Activated T-cell treated with anti-CD3 and anti-CD28 coated beads, Interleukin-2, amount 50 U/mL, for 48 hours (primary cell): ENCODE data around the gene CEP41.
"Not testable (repeated sequence)": the region's sequence is repeated elsewhere in the genome, so short reads cannot be mapped to it uniquely, and the experiment has no call there.

Source experiments
- DNase-seq, 2 experiments: peaks; one replicate each; pipeline ENCODE4 v3.0.0-alpha.2; 2020

CEP41 gene

DNA sequence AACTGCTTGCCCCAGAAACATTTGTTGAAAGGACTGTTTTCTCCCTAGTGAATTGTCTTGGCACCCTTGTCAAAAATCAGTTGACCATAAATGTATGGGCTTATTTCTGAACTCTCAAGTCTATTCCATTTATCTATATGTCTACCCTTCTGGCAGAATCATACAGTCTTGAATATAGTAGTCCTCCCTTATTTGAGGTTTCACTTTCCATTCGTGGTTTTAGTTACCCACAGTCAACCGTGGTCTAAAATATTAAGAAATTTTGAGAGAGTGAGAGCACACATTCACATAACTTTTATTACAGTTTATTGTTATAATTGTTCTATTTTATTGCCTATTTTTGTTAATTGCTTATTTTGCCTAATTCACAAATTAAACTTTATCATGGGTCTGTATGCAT is 17.4 kb upstream of the CEP41 start:
- no peak for DNase-seq

DNA sequence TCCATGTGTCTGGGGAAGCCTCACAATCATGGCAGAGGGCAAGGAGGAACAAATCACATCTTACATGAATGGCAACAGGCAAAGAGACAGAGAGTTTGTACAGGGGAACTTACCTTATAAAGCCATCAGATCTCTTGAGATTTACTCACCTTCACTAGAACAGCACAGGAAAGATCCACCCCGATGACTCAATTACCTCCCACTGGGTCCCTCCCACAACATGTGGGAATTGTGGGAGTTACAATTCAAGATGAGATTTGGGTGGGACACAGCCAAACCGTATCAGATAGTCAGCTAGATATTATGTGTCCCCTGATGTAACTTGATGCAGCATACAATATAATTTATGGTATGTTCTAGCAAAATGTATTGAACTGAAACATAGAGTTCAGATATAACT is 14.1 kb upstream of the CEP41 start:
- no peak for DNase-seq

DNA sequence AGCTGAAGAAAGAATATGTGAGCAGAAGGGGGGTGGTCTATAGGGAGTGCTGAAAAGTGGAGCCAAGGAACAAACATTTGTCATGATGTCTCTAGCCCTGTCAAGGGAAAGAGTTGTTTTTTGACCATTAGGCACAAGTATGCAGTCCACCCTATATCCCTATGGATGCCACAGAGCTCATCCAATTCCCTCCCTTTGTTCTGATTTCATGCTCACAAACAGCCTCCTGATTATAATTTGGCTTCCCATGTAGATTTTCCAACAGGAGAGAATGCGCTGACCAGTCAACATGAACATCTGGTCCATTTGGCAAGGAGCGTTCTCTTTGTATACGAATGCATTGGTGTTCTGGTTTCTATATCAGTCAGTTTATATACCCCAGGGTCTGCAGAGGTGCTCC is 12.1 kb upstream of the CEP41 start:
- no peak for DNase-seq

DNA sequence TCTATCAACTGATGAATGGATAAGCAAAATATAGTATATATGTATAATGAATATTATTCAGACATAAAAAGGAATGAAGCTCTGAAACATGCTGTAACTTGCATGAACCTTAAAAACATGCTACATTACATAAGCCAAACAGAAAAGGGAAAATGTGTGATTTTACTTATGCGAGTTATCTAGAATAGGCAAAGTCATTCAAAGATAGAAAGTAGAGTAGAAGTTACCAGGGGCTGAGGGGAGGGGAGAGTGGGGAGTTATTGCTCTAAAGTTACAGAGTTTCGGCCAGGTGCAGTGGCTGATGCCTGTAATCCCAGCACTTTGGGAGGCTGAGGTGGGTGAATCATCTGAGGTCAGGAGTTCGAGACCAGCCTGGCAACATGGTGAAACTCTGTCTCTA is 10.5 kb upstream of the CEP41 start:
- DNase-seq, result not testable (repeated sequence)

DNA sequence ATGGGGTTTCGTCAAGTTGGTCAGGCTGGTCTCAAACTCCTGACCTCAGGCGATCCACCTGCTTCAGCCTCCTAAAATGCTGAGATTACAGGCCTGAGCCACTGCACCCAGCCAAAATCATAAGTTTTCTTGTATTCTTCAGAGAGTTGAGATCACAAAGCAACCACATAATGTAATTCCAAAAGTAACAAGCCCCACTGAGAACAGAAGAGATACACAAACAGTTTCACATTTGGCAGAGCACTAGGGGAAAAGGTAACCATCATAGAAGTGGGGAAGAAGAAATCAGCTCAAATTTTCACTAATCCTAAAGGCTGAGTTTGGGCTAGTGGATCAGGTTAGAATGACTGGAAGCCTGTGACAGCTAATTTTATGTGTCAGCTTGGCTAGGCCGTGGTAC is 5.4 kb upstream of the CEP41 start:
- DNase-seq, result peak in 1 of 2 experiments; percentile 35

DNA sequence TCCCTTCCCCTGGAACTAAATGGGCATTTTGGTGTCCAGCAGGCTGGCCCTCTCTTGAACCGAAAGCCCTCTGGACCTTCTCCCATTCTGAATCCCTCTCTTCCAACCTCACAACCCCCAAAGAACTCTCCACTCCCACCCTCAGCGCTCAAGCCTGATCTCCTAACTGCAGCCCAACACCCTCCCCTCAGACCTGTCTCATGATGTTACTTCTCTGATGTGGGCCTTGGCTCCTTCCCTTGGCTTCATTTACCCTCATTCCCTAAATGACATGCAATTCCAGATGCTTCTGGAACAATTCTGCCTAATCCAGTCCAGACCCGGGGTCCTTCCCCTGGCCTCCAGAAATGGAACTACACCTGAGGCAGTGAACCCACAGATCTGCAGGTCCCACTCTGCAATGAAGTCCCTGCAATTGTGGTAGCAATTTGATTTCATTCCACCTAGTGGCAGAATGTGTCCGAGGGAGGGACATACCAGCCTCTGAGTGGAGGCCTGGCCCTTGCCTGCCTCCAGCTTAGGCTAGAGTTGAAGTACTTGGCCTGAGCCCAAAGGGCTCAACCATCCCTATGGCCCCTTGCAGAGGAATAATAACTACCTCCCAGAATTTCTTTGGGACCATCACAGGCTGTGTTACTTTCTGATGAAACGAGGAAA is 4.1 kb upstream of the CEP41 start:
- no peak for DNase-seq

DNA sequence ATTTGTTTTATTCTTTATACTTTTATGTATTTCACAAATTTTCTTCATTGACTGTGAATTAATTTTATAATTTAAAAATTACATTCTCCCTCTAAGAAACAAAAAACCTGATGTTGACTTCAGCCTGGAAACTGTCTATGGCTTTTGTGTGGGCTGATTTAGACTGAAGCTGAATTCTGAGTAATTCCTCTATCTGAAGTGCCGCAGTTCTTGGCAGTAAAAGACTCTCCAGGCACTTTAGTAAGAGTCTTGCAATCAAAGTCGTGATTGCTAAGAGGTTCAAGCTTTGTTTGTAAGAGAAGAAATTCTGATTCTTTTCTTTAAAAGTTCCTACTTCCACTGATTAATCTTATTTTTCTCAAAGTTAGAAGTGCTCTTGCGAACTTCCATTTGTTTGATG is 3.4 kb upstream of the CEP41 start:
- DNase-seq, result no peak

DNA sequence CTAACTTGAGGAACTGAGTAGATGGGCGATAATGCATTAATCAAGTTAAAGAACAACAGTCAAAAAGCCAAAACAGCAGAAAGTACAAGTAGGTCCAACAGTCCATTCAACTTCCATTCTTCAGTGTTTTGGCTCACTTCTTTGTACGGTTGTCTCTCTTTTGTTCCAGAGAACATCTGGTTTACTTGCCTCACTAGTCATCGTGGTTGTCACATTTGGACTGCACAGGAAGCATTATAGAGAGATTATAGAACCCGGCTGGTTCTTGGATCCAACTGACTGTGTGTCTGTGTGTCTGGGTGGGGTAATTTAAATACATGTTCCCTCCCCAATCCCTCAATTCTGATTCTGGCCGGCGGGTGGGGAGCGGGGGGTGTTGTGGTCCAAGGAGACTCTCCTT is 1.8 kb upstream of the CEP41 start:
- DNase-seq, result no peak

DNA sequence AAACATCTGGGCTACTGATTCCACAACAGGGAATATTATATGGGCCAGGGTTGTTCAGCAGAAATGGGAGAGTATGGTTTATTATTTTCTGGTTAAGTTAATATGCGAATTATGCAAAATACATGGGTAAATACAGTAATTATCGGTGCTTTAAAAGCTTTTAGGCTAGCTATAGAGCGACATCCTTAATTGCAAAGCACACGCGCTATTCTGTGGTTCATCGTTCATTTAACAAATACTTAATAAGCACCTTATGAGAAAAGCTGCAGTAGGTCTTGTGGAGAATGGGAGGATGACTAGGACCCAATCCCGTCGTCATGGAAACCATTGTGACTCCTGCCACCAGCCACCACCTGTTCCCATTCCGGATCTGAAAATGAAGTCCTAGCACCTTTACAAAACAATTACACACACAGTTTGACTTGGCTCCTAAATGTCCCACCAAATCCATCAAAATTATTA is 623 bp upstream of the CEP41 start:
- DNase-seq, result no peak

DNA sequence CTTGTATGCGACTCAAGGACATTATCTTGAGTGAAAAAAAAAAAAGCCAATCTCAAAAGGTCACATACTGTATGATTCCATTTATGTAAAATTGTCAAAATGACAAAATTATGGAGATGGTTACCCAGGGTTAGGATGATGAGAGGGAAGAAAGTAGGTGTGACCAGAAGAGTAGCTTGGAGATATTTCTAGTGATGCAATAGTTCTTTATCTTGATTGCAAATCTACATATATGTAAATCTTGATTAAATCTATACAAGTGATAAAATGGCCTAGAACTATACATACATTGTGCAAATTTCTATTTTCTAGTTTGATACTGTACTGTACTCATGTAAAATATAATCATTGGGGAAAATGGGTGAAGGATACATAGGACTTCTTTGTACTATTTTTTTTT is 4.6 kb downstream of the CEP41 start:
- DNase-seq, result no peak

DNA sequence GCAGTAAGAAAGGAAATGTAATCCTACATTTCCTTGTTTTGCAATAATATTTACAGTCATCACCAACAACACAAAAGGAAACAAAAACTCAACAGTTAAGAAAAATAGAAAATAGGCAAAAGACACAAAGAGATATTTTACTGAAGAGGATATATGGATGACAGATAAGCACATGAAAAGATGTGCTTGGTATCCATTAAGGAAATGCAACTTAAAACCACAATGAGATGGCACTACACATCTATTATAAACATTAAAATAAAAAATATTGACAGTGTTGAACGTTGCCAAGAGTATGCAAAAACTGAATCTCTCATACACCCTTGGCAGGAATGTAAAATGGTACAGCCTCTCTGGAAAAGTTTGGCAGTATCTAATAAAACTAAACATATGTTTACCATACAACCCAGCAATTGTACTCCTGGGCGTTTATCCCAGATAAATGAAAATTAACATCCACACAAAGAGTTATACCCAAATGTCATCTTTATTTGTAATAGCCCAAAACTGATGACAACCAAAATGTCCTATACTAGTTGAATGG is 5.4 kb downstream of the CEP41 start:
- DNase-seq, result no peak

DNA sequence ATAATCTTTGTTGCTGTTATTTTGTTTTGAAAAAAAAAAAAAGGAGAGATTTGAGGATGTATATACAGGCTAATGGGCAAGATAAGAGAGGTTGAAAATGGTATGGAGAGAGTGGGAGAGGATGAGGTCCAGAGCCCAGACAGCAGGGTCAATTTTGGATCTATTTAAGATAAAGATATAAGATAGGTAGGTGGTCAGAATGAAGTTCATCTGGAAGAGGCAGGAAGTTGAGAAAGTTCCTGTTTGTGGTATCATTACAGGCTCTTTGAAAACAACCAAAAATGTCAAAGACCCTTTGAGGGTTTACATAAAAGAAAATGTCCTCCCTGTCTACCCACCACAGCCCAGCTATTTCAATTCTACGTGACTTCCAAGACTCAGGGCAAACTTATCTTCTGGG is 7.5 kb downstream of the CEP41 start:
- DNase-seq, result no peak

DNA sequence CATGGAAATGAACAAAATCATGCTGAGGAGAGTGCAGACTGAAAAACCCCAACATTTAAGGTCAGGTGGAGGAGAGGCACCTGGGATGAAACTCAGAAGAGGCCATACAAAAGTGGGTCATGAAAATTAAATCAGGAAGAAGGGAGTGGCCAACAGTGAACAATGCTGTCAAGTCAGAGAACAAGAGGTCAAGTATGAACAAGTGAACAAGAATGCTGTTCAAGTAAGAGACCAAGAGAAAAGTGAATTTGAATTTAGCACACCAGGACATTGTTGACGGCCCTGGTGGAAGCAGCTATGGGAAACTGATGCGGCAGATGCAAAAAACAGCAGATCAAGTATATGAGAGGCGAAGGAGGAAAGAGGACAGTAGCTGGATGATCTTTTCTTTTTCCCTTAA is 7.9 kb downstream of the CEP41 start:
- DNase-seq, result no peak

DNA sequence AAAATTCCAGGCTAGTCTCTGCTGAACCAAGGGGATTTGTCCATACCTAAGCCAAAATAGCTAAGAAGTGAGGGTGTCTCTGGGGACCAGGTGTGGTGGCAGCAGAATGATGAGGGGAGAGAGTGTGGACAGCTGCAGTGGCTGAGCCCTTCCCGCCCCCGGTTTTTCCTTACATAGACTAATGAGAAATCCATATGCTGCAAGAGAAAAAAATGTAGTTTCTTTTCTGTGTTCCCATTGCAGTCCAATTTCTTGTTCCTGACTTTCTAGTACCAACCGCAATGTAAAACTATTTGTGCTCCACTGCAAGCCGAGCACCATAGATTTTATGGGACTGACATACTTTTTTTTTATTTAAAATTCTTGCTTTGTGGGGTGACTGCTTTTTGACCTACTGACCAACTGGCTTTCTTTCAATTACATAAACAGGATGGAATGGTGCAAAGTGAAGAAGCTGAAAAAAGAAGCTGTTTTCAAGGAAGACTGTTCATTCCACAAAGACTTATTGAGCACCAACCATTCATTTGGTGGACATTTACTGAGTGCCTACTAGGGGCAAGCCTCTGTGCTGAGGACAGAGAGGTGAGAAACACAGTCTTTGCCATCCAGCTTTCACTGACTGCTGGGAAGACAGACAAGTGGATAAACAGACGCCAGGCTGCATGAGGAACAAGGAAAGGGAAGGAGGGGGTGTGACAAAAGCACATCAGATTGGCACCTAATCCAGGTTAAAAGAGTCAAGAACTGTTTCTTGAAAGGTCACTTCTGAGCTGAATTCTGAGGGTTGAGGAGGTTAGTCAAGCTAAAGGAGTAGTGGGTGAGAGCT is 9.8 kb downstream of the CEP41 start:
- DNase-seq, result no peak

DNA sequence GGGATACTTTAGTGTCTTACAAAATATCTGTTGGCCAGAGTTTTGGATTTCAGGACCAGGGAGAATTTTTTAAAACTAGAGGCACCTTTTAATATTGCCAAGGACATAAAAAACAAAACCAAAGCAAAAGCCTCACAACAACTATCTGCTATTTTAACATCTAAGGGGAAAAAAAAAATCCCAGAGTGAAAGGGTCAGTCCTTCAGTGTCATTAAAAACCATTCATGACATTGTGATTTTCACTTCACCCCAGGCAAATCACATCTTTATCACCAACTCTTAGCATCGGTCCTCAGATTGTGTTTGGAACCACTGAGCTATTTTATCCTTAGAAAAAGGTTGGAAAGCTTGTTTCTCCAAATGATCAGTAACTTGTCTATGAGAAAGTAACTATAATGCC is 10.7 kb downstream of the CEP41 start:
- DNase-seq, result no peak

DNA sequence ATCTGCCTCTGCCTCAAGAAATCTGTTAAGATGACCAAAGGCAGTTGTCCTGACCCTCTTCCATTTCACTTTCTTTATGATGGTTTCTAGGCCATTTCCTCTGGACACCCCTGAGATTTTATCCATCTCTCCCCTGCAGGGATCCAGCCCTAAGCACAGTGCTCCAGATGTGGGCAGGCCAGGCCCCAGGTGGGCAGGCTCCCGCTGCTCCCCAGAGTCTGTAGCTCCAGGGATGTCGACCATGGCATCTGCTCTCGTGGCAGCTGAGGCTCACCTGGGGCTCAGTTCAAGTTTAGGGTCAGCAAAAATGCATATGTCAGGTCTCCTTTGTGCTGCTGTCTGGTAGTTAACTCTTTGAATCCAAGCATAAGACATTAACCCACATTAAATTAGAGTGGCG is 11.8 kb downstream of the CEP41 start:
- no peak for DNase-seq

DNA sequence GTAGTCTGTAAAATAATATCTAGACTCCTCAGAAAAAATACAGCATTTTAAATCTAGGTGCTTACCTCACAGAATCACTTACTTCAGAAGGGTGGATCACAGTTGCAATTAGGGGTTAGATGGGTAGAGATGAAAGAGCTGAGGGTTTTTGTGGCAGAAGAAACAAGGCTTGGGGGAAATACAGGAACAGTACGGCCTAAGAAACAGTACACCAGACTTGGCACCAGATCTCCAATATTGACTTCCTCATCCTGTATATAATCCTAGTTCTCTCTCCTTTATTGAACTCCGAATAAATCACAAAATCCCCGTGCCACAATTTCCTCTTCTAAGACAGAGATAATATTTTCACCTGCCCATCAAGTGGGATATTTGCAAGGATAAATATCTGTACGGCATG is 14.3 kb downstream of the CEP41 start:
- no peak for DNase-seq

DNA sequence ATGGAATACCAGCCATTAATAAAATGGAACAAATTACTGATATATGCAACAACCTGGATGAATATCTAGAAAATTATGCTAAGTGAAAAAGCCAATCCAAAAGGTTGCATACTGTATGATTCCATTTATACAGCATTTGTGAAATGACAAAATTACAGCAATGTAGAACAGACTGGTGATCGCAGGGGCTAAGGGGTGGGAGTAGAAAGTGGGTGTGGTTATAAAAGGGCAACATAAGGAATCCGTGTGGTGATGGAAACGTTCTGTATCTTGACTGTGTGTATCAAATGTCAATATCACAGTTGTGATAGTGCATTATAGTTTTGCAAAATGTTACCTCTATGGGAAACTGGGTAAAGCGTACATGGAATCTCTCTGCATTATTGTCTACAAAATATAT is 15.0 kb downstream of the CEP41 start:
- DNase-seq, result no peak

DNA sequence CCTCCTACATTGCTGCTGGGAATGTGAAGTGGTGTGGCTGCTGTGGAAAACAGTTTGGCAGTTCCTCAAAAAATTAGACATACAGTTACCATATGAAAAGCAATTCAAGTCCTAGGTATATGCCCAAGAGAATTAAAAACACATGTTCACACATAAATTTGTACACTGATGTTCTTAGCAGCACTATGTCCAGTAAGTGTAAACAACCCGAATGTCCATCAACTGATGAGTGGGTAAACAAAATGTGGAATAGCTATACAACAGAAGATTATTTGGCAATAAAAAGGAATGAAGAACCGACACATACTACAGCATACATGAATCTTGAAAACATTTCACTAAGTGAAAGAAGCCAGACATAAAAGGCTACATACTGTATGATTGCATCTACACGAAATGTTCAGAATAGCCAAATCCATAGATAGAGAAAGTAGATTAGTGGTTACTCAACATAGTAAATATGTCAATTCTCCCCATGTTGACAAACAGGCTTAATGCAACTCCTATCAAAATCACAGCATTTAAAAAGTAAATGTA is 17.2 kb downstream of the CEP41 start:
- no peak for DNase-seq

DNA sequence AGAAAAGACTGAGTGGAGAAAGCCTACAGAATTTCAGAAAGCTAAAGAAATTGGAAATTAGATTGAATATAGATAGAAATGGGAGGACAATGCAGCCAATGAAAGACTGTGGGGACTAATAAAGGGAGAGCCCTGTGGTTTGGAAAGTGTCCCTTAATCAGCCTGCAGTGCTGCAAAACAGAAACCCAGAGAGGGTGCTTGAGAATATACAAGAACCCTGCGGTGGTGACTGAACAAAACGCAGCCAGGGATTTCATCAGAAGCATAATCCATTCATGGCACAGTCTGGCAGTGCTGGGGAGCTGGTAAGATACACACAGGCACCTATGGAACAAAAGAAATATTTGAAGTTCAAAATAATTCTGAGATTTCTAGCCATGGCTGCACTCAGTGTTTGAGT is 19.1 kb downstream of the CEP41 start:
- peak in 1 of 2 experiments; percentile 32 for DNase-seq

DNA sequence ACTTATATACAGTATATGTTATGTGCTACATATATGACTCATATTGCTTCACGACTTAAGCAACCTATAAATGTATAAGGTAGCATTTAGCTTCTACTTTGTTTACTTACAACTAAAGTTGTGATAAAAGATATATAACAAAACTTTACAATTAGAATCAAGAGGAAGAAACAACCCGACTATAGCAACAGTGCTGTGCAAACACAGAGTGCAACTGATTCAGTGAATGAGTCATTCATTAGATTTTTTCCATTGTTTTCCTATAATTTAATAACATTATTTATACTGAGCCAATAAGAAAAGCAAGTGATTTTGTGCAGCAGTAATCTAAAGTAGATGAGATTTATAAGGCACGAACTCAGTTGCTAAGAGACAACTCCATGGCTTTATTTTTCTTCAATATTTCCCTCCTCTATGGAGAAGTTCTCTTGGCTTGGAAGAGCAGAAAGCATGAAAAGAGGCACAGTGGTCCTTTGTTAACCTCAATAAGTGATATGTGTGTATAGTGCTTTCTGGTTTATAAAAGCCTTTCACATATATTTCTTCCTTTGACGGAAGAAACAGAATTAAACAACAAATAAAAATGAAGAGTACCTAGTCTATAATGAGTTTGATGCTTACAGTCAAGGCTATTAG is 19.8 kb downstream of the CEP41 start:
- DNase-seq, result no peak

DNA sequence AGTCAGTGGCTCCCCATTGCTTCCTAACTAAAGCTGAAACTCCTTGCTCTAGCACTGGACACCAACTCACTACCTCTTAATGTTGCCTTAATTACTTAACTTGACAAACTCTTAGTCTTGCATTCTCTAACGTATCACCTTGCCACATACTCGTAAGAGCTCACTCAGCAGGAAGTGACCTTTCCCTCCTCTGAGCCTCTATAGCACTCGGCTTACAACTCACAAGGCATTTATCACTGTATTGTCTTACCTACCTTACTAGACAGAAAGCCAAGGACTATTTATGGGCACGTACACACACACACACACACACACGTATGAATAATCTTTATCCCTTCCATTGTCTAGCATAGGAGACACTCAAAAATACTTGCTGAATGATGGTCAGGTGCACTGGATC is 21.2 kb downstream of the CEP41 start:
- DNase-seq, result no peak

DNA sequence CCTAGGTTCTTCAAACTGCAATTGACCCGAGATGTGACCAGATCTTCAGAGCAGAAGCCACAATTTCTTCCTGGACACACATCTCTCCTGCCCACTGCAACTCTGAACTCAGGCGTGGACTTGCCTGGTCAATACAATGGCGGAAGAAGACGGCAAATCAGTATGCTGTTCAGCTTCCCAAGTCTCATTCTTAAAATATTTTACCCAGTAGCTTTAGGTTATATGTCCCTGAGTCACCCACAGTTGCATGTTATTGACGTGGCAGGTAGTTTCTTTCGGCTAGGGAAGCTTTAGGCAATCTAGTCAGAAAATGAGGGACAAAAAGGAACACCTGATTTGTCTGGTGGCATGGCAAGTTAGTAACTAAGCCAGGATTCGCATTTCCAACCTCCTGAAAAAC is 22.5 kb downstream of the CEP41 start:
- DNase-seq, result no peak

DNA sequence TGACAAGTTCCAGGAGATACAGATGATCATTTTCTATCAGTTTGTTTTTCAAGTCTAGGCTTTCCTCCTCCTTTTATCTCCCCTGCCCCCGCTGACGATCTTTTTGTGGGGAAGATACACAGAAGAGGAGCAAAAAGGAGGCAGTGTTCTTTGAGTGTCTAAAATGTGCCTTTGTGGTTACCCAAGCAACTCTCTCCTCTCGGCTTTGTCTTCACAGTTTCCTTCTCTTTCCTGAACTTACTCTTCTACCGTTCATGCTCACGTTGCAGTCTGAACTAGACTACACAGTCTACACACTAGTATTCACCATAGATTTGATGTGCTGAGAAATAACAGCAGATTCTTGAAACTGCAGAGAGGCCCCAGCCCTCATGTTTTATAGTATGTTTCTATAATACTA is 23.6 kb downstream of the CEP41 start:
- DNase-seq, result peak in 1 of 2 experiments; percentile 35
